Fibroblast of lung (primary cell): ENCODE measurements around the gene NFYB.

ENCODE experiments used
- CTCF ChIP-seq, 2 donors: IDR thresholded peaks in 1 of 2; conservative IDR thresholded peaks in 1 of 2; 1 replicate in 1 of 2; 2 replicates in 1 of 2; pipeline ENCODE4 v1.5.1; 2011 to 2012; ENCODE audit warnings: low read length in 2 of 2, control low read depth in 1 of 2, inconsistent platforms in 1 of 2, low read depth in 1 of 2, mild to moderate bottlenecking in 1 of 2
- EZH2 ChIP-seq: IDR thresholded peaks from 2 replicates; pipeline ENCODE4 v1.5.1; 2012; ENCODE audit warnings: low read length, control low read depth, mild to moderate bottlenecking; ENCODE audit errors: missing control alignments

DNA sequence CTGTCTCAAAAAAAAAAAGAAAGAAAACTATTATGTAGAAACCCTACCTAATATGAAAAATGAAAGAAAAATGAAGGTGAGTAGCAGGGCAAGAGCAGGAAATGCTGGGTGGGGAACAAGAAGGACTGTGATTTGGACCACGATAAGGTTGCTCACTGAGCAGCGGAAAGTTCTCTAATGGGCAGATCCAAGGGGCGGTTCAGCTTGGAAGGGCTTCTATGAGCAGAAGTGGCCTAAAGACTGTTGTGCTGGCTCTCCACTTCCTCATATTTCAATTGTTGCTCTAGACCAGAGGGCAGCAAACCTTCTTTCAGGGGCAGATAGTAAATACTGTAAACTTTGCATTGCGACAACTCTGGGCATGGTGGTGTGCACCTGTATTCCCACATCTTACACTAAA, 16.3 kb upstream of the NFYB start:
- no peak for TF ChIP-seq CTCF (conservative IDR thresholded peaks at IDR 0.05 in 1 of 2, IDR thresholded peaks at IDR 0.05 in 1 of 2; ENCODE audit: low read depth in 1 of 2, low read length in 2 of 2)
- TF ChIP-seq EZH2: no peak
